Choroid plexus epithelial cell (primary cell): ENCODE data around the gene RICTOR.

Experiments
- DNase-seq: peaks from one replicate; pipeline ENCODE4 v3.0.0-alpha.2; 2010; ENCODE audit warnings: low read depth
- H3K4me3 ChIP-seq: 2 replicates; pipeline ENCODE4 v1.5.1; 2011; ENCODE audit warnings: low read depth, mild to moderate bottlenecking, control low read depth, low read length, moderate library complexity
- CTCF ChIP-seq: conservative IDR thresholded peaks from 2 replicates; pipeline ENCODE4 v1.5.1; 2011; ENCODE audit warnings: low read depth, mild to moderate bottlenecking, control low read depth, inconsistent platforms, low read length, moderate library complexity

The RICTOR gene

GRCh38 chr5:39020458-39020857, 53.7 kb downstream of the RICTOR start:
- no peak for TF ChIP-seq CTCF
- no peak for DNase-seq
- no peak overlapping the region for H3K4me3 ChIP-seq

- H3K4me3 ChIP-seq: no peak overlapping the region
- TF ChIP-seq CTCF: no peak
- no peak for DNase-seq
These were observed 54.9 kb downstream of the RICTOR start for GRCh38 chr5:39019254-39019653.

DNA sequence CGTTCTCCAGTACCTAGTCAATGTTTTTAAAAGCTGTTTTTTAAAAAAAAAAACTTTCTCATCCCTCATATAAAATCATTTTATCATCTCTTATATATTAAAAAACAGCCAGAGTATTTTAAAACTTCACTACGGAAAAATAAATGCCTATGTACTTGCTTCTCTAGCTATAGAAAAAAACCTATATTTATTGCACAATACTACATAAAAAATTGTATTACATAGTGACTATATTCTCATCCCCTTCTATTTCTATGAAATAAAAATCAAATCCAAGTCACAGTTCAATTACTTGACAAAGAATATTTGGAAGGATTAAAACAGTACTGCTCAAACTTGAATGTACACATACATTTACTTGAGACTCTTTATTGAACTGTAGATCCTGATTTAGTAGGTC, 56.7 kb downstream of the RICTOR start:
- no peak for TF ChIP-seq CTCF
- DNase-seq: no peak
- no peak overlapping the region for H3K4me3 ChIP-seq

GRCh38 chr5:39016587-39017275, 57.5 kb downstream of the RICTOR start:
- no peak for DNase-seq
- H3K4me3 ChIP-seq: no peak overlapping the region
- TF ChIP-seq CTCF: no peak

DNA sequence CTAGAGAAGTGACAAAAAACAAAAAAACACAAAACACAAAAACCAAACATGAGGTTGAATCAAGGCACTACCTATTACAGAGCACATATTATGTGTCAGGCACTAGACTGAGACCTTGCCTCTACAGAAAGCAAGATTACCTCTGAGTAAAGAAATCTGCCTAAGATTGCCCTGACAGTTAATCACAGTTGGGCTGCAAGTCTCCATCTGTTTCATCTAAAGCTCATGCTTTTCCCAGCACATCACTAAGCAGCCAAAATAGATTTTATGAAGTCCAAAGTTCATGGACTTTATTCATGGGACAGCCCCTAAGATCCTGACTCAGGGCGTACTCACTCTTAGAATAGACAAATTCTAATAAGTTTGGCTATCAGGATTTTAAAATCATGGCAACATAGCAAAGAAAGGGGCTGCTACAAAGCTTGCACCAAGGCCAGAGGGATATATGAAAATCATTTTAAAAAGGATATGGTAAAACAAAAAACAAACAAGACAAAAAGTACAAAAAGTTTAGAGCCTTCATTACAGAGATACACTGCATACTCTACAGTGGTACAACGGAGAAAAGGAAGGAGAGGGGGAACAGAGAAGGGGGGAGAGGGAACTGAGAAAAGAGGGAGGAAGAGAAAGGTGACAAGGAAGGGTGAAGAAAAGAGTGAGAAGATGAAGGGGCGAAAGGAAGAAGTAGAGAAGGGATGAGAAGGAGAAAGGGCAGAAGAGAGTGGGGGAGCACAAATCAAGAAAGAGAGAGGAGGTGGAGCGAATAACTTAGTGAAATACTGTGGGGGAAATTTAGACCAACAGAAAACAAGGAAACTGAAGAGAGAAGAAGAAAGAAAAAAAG, 58.2 kb downstream of the RICTOR start:
- peak; percentile 66 for DNase-seq
- H3K4me3 ChIP-seq: no peak overlapping the region
- no peak for TF ChIP-seq CTCF

DNA sequence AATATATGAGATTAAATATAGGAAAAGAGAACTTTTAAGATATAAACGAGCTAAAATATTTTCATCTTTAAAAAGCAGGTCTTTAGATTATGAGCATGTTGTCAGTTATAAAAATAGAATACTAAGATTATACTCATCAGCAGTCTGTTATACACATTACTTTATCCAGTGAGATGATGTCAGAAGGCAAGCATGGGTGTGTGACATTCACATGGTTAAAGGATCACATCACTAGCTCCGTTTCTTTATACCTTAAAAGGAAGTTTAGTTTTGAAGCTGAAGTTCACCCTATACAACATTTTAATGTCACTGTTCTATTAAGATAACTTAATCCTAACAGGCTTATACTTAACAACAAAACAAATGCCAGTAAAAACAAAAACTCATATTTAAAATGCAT, 59.6 kb downstream of the RICTOR start:
- TF ChIP-seq CTCF: no peak
- peak; percentile 94 for DNase-seq
- no peak overlapping the region for H3K4me3 ChIP-seq
